ENCODE data around the gene ATG14. TPM values are rescaled to one million over a fixed set of nuclear protein-coding genes. Genes with fewer than 3 reads are reported as not detected.

Gene ATG14
- polyA plus RNA-seq, 1 of the 3 experiments (the other 2 are of a cell fraction), result 4.3 TPM

DNA sequence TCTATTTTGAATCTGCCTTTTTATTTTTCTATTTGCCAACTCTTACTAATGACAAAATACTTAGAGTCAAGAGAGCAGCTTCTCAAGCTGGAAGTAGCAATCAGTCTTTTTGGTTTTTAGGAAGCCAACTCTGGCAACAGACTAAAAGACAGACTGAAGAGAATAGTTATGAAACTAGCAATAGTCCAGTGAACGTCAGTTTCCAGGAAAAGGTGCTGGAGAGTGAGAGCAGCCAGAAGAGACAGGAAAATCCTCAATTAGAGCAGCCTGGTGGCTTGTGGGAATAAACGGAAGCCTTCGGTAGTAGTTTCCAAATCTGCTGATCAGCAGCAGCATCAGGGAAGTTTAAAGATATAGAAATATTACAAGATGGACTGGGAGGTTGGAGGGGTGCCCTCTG lies 27.1 kb downstream of the ATG14 start:
- H3K9me2 ChIP-seq, result no peaks in the 10 kb centered on the region
- H4K20me1 ChIP-seq (ENCODE audit: insufficient read depth), result no peaks in the 10 kb centered on the region
- no peak overlapping the region for H3K9ac ChIP-seq
- no peak overlapping the region for H3K4me2 ChIP-seq
- DNase-seq, result no peak
- H3K27me3 ChIP-seq (ENCODE audit: insufficient read depth), result no peaks in the 10 kb centered on the region
- TF ChIP-seq, protein P1, sequence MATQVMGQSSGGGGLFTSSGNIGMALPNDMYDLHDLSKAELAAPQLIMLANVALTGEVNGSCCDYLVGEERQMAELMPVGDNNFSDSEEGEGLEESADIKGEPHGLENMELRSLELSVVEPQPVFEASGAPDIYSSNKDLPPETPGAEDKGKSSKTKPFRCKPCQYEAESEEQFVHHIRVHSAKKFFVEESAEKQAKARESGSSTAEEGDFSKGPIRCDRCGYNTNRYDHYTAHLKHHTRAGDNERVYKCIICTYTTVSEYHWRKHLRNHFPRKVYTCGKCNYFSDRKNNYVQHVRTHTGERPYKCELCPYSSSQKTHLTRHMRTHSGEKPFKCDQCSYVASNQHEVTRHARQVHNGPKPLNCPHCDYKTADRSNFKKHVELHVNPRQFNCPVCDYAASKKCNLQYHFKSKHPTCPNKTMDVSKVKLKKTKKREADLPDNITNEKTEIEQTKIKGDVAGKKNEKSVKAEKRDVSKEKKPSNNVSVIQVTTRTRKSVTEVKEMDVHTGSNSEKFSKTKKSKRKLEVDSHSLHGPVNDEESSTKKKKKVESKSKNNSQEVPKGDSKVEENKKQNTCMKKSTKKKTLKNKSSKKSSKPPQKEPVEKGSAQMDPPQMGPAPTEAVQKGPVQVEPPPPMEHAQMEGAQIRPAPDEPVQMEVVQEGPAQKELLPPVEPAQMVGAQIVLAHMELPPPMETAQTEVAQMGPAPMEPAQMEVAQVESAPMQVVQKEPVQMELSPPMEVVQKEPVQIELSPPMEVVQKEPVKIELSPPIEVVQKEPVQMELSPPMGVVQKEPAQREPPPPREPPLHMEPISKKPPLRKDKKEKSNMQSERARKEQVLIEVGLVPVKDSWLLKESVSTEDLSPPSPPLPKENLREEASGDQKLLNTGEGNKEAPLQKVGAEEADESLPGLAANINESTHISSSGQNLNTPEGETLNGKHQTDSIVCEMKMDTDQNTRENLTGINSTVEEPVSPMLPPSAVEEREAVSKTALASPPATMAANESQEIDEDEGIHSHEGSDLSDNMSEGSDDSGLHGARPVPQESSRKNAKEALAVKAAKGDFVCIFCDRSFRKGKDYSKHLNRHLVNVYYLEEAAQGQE (IDR thresholded peaks at IDR 0.05; ENCODE audit: low read depth, low read length), result no peak
- no peak for TF ChIP-seq MEF2A (IDR thresholded peaks at IDR 0.05; ENCODE audit: borderline replicate concordance, low read depth)
- TF ChIP-seq POLR2AphosphoS5 (IDR thresholded peaks at IDR 0.05; ENCODE audit: low read depth, low read length), result no peak
- no peak for TF ChIP-seq RCOR1 (IDR thresholded peaks at IDR 0.05; ENCODE audit: low read length)
- no peak for TF ChIP-seq RAD21 (IDR thresholded peaks at IDR 0.05; ENCODE audit: low read length)
- TF ChIP-seq FOXM1 (IDR thresholded peaks at IDR 0.05; ENCODE audit: low read depth), result no peak
- TF ChIP-seq, protein P2, sequence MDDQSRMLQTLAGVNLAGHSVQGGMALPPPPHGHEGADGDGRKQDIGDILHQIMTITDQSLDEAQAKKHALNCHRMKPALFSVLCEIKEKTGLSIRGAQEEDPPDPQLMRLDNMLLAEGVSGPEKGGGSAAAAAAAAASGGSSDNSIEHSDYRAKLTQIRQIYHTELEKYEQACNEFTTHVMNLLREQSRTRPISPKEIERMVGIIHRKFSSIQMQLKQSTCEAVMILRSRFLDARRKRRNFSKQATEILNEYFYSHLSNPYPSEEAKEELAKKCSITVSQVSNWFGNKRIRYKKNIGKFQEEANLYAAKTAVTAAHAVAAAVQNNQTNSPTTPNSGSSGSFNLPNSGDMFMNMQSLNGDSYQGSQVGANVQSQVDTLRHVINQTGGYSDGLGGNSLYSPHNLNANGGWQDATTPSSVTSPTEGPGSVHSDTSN (IDR thresholded peaks at IDR 0.05), result no peak
- no peak for TF ChIP-seq JUND (IDR thresholded peaks at IDR 0.05)
- TF ChIP-seq, protein P3, sequence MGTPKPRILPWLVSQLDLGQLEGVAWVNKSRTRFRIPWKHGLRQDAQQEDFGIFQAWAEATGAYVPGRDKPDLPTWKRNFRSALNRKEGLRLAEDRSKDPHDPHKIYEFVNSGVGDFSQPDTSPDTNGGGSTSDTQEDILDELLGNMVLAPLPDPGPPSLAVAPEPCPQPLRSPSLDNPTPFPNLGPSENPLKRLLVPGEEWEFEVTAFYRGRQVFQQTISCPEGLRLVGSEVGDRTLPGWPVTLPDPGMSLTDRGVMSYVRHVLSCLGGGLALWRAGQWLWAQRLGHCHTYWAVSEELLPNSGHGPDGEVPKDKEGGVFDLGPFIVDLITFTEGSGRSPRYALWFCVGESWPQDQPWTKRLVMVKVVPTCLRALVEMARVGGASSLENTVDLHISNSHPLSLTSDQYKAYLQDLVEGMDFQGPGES (IDR thresholded peaks at IDR 0.05; ENCODE audit: low read depth, low read length), result no peak
- TF ChIP-seq GATA2 (CRISPR knock-in tag; IDR thresholded peaks at IDR 0.05), result no peak
- TF ChIP-seq GABPA (IDR thresholded peaks at IDR 0.05; ENCODE audit: low read depth), result no peak
- TF ChIP-seq RFX5 (IDR thresholded peaks at IDR 0.05; ENCODE audit: low read length), result no peak
- no peak for TF ChIP-seq FOXJ3 (CRISPR knock-in tag; IDR thresholded peaks at IDR 0.05)
- no peak for TF ChIP-seq SMC3 (IDR thresholded peaks at IDR 0.05; ENCODE audit: low read depth, low read length)
- TF ChIP-seq, protein P4, sequence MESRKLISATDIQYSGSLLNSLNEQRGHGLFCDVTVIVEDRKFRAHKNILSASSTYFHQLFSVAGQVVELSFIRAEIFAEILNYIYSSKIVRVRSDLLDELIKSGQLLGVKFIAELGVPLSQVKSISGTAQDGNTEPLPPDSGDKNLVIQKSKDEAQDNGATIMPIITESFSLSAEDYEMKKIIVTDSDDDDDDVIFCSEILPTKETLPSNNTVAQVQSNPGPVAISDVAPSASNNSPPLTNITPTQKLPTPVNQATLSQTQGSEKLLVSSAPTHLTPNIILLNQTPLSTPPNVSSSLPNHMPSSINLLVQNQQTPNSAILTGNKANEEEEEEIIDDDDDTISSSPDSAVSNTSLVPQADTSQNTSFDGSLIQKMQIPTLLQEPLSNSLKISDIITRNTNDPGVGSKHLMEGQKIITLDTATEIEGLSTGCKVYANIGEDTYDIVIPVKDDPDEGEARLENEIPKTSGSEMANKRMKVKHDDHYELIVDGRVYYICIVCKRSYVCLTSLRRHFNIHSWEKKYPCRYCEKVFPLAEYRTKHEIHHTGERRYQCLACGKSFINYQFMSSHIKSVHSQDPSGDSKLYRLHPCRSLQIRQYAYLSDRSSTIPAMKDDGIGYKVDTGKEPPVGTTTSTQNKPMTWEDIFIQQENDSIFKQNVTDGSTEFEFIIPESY (IDR thresholded peaks at IDR 0.05; ENCODE audit: borderline replicate concordance, low read depth), result no peak
- TF ChIP-seq SIN3A (IDR thresholded peaks at IDR 0.05; ENCODE audit: borderline replicate concordance, low read depth, low read length), result no peak
- no peak overlapping the region for H2AFZ ChIP-seq (ENCODE audit: low read depth)
- H3F3A ChIP-seq (replicated peaks; ENCODE audit: insufficient read depth), result peaks cover under 1% of the 10 kb centered on the region
- ChIA-PET CTCF (no interaction called here), POLR2A (no interaction called here)
- H3K27ac ChIP-seq (ENCODE audit: low read depth in 2 of 2, low read length in 1 of 2), result no peak overlapping the region
- 92% methylated on average over 3 of the region's 3 CpGs for WGBS (ENCODE audit: low lambda C conversion rate)
- peaks cover 0 to 13% of the 10 kb centered on the region in 2 experiments; a peak in 2 of 4 replicates for H3K4me1 ChIP-seq (ENCODE audit: control insufficient read depth in 1 of 2, insufficient read depth in 2 of 2, low read depth in 1 of 2, low read length in 1 of 2)
- no peaks in the 10 kb centered on the region for H3K79me2 ChIP-seq (ENCODE audit: insufficient read depth)
- peaks cover 11 to 19% of the 10 kb centered on the region in 2 experiments for H3K36me3 ChIP-seq (replicated peaks in 1 of 2; ENCODE audit: control insufficient read depth in 1 of 2, insufficient read depth in 2 of 2, low read length in 1 of 2)
- H3K9me3 ChIP-seq, result no peaks in the 10 kb centered on the region
- no peak overlapping the region for H3K4me3 ChIP-seq (ENCODE audit: low read depth in 2 of 2, low read length in 1 of 2)

Data from SK-N-SH (cell line).